NCI-H2196 (cell line): Measurements from ENCODE around the gene SEC61A1.

Source experiments
- DNase-seq: peaks from one replicate; lab custom pipeline; 2025; ENCODE audit not compliant: unreplicated experiment; lab: John Stamatoyannopoulos, UW

SEC61A1 gene

GRCh38 chr3:128056258-128056657 lies 4.0 kb downstream of the SEC61A1 start:
- no peak for DNase-seq

- DNase-seq, result no peak
Observed at GRCh38 chr3:128060473-128061381, 8.5 kb downstream of the SEC61A1 start.

GRCh38 chr3:128062033-128062745 lies 10.0 kb downstream of the SEC61A1 start:
- no peak for DNase-seq

GRCh38 chr3:128063865-128064264 lies 11.6 kb downstream of the SEC61A1 start:
- no peak for DNase-seq

GRCh38 chr3:128064962-128065361 lies 12.7 kb downstream of the SEC61A1 start:
- no peak for DNase-seq

GRCh38 chr3:128066114-128066513 lies 13.9 kb downstream of the SEC61A1 start:
- DNase-seq, result no peak

GRCh38 chr3:128066676-128067075 lies 14.4 kb downstream of the SEC61A1 start:
- DNase-seq, result no peak

- DNase-seq, result no peak
Observed at GRCh38 chr3:128067489-128067888, 15.3 kb downstream of the SEC61A1 start.

- peak; percentile 68 for DNase-seq
Observed at GRCh38 chr3:128068156-128068620, 16.0 kb downstream of the SEC61A1 start.

GRCh38 chr3:128069271-128069670 lies 17.0 kb downstream of the SEC61A1 start:
- no peak for DNase-seq

- no peak for DNase-seq
Observed at GRCh38 chr3:128070898-128071591, 18.8 kb downstream of the SEC61A1 start.

GRCh38 chr3:128071771-128072453 lies 19.7 kb downstream of the SEC61A1 start:
- DNase-seq, result no peak

GRCh38 chr3:128072454-128073184 lies 20.4 kb downstream of the SEC61A1 start:
- no peak for DNase-seq

GRCh38 chr3:128073185-128073725 lies 21.0 kb downstream of the SEC61A1 start:
- no peak for DNase-seq

- DNase-seq, result no peak
Observed at GRCh38 chr3:128073807-128074206, 21.6 kb downstream of the SEC61A1 start.

GRCh38 chr3:128074851-128075521 lies 22.7 kb downstream of the SEC61A1 start:
- peak; percentile 75 for DNase-seq

GRCh38 chr3:128075522-128076482 lies 23.6 kb downstream of the SEC61A1 start:
- peak; percentile 98 for DNase-seq
